Natural killer cell treated with Interleukin-12 subunit alpha and Interleukin-12 subunit beta and Interleukin-15 and Interleukin-18, amount 100 ng/mL, for 72 hours (primary cell): ENCODE data around the gene CSTF1. TPM values are rescaled to one million over a fixed set of nuclear protein-coding genes. Genes with fewer than 3 reads are reported as not detected.

Experiments
- ATAC-seq, 2 donors: fragments of 150-1000 bp; cut with Tn5 transposase in 1 of 2; sonication (Bioruptor Pico), chemical (Tn5 transposase) in 1 of 2; 2 replicates each; pipeline ENCODE4 v1.10.0; 2021
- DNase-seq: peaks from one replicate; pipeline ENCODE4 v3.0.0; 2022; ENCODE audit warnings: low spot score
- H3K27ac Mint-ChIP-seq, 2 donors: 1 replicate in 1 of 2; 2 replicates in 1 of 2; pipeline ENCODE4 v1.8.0; 2022; ENCODE audit warnings: mixed read lengths in 2 of 2, mild to moderate bottlenecking in 1 of 2, moderate library complexity in 1 of 2
- H3K27me3 Mint-ChIP-seq, 2 donors: 1 replicate in 1 of 2; 2 replicates in 1 of 2; pipeline ENCODE4 v1.8.0; 2022; ENCODE audit warnings: mixed read lengths in 2 of 2
- H3K36me3 Mint-ChIP-seq: one replicate; pipeline ENCODE4 v1.8.0; 2022; ENCODE audit warnings: mixed read lengths
- H3K4me1 Mint-ChIP-seq, 2 donors: 1 replicate in 1 of 2; 2 replicates in 1 of 2; pipeline ENCODE4 v1.8.0; 2022; ENCODE audit warnings: low read depth in 2 of 2, mixed read lengths in 2 of 2, mild to moderate bottlenecking in 1 of 2
- H3K4me3 Mint-ChIP-seq: one replicate; pipeline ENCODE4 v1.8.0; 2022; ENCODE audit warnings: mixed read lengths
- H3K9me3 Mint-ChIP-seq: 2 replicates; pipeline ENCODE4 v1.8.0; 2022; ENCODE audit warnings: mixed read lengths
- total RNA-seq, 2 donors: library from RNA; stranded (reverse); gene quantifications; one replicate each; pipeline ENCODE4 v1.2.3, GENCODE V29; 2022

CSTF1 gene
- total RNA-seq, 2 donors from 2014 or later, result 39.6 to 40.1 TPM

GRCh38 chr20:56359212-56360132 is 33.0 kb upstream of the CSTF1 start:
- Mint-ChIP-seq H3K9me3 (no peaks in the 10 kb centered on the region), H3K27me3 (no peaks in the 10 kb centered on the region), H3K4me1 (peaks cover 12% of the 10 kb centered on the region in 2 donors), H3K4me3 (peak overlapping the region; percentile 63), H3K27ac (peak overlapping the region in 1 of 2 donors; percentile 78), H3K36me3 (no peaks in the 10 kb centered on the region)
- ATAC-seq (no peak), DNase-seq (no peak)

- no peak for ATAC-seq
- Mint-ChIP-seq H3K4me1 (peaks cover 12% of the 10 kb centered on the region in 2 donors), H3K9me3 (no peaks in the 10 kb centered on the region), H3K36me3 (no peaks in the 10 kb centered on the region), H3K4me3 (peak overlapping the region; percentile 63), H3K27me3 (no peaks in the 10 kb centered on the region), H3K27ac (peak overlapping the region in 1 of 2 donors; percentile 78)
- DNase-seq, result no peak
Observed at GRCh38 chr20:56360133-56360907, 32.1 kb upstream of the CSTF1 start.

DNA sequence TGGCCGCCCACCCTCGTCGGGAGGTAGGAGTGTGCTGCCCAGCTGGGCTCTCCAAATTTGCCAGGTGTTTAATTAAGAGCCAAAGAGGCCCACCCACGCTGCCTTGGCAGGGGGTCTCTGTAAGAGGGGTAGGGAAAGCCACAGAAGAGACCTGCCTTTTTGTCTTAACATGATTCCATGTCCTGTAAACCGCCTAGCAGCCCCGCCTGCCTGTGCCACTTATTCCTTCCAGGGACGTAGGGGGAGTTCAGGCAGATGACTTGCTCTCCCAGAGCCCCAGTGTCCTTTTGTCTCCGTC is 31.6 kb upstream of the CSTF1 start:
- no peak for ATAC-seq
- Mint-ChIP-seq H3K27ac (no peak overlapping the region), H3K4me3 (no peak overlapping the region), H3K4me1 (peaks cover 12% of the 10 kb centered on the region in 2 donors), H3K27me3 (no peaks in the 10 kb centered on the region), H3K9me3 (no peaks in the 10 kb centered on the region), H3K36me3 (no peaks in the 10 kb centered on the region)
- no peak for DNase-seq

DNA sequence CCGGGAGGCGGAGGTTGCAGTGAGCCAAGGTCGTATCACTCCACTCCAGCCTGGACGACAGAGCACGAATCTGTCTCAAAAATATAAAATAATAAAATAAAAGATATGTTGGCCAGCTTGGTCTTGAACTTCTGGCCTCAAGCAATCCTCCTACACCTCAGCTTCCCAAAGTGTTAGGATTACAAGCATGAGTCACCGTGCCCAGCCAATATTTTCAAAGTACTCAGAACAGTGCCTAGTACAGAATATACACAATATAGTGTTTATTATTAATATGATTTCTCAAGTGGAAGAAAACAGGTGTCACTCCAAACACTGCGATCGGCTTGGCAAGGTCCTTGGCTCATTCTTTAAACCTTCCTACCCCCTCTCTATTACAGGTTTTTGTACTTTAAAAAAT is 30.5 kb upstream of the CSTF1 start:
- Mint-ChIP-seq H3K27ac (no peak overlapping the region), H3K4me1 (peaks cover 12% of the 10 kb centered on the region in 2 donors), H3K27me3 (no peaks in the 10 kb centered on the region), H3K4me3 (no peak overlapping the region), H3K36me3 (no peaks in the 10 kb centered on the region), H3K9me3 (no peaks in the 10 kb centered on the region)
- DNase-seq (no peak), ATAC-seq (no peak)

GRCh38 chr20:56362833-56363413 is 29.5 kb upstream of the CSTF1 start:
- Mint-ChIP-seq H3K27ac (no peak overlapping the region), H3K27me3 (no peaks in the 10 kb centered on the region), H3K9me3 (no peaks in the 10 kb centered on the region), H3K4me3 (no peak overlapping the region), H3K36me3 (no peaks in the 10 kb centered on the region), H3K4me1 (peaks cover 12% of the 10 kb centered on the region in 2 donors)
- ATAC-seq (no peak), DNase-seq (no peak)

DNA sequence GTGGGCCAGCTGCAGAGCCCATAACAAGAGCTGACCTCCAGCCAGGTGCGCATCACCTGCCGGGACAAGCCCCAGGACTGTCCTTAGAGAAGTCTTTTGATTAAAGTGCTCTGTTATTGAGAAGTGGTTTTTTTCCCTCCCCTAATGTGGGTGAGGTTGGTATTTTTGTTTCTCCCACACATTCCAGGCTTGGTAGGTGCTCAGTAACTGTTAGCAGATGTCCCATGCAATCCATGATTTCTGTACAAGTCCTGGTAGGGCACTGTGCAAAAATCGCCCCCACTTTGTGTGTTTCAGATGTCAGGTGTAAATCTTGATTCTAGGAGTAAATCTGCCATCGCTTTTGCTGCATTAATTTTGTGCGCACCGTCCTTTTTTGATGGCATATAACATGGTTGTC is 29.0 kb upstream of the CSTF1 start:
- Mint-ChIP-seq H3K27ac (no peak overlapping the region), H3K4me1 (peaks cover 12% of the 10 kb centered on the region in 2 donors), H3K4me3 (no peak overlapping the region), H3K9me3 (no peaks in the 10 kb centered on the region), H3K36me3 (no peaks in the 10 kb centered on the region), H3K27me3 (no peaks in the 10 kb centered on the region)
- ATAC-seq (no peak), DNase-seq (no peak)

DNA sequence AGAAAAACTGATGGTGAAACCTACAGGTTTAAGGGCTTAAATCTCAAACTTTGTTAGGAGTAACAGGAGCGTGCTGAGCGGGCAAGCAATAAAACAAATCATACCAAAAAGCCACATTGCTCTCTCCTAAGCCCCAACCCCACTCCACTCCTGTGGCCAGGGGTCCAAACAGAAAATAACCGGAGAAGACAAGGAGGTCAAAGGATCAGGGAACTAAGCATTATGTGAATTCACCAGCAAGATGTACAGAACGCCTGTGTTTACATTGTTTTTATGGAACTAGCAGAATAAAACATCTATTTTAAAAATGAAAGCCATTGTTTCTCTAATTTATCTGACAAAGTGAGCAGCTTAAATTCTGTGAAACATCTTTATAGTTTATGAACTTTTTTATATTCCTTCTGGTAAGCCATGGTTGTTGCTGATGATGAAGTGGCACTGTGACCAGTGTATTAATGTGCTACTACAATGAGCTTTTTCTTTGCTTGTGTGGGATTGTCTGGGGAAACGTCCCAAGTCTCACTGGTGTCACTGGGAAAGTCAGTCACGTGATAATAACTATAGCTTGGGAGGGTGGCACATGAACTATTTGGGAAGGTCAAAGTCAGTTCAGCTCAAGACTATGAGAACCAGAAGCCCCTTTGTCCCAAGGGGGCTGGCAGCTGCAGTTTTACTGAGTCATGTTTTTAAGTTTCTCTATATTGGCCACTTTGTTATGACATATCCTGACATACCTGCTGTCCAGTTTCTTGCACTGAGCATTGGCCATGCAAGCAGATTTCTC is 23.9 kb upstream of the CSTF1 start:
- Mint-ChIP-seq H3K4me3 (no peak overlapping the region), H3K27ac (no peak overlapping the region), H3K36me3 (peaks cover 13% of the 10 kb centered on the region), H3K9me3 (no peaks in the 10 kb centered on the region), H3K4me1 (peaks cover 6 to 9% of the 10 kb centered on the region in 2 donors), H3K27me3 (no peaks in the 10 kb centered on the region)
- no peak for DNase-seq
- no peak for ATAC-seq

DNA sequence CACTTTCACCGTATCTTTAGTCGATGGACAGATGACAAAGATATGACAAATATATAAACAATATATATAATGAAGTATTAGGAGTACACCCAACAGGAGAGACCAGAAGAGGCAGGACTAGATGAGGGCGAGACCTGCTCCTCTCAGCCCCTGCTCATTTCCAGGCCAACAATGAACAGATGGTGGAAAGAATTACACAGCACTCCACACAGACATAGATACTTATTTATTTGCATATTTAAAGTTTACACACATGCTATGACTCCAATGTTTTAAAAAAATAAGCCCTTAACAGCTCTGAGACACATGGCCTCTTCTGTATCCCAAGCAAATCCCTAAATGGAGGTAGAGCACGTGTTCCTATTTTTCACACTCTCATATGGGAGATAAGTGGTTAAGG is 23.3 kb upstream of the CSTF1 start:
- Mint-ChIP-seq H3K36me3 (peaks cover 13% of the 10 kb centered on the region), H3K27me3 (no peaks in the 10 kb centered on the region), H3K4me1 (peaks cover 11 to 14% of the 10 kb centered on the region in 2 donors), H3K9me3 (no peaks in the 10 kb centered on the region), H3K27ac (no peak overlapping the region), H3K4me3 (no peak overlapping the region)
- ATAC-seq (no peak), DNase-seq (no peak)

- Mint-ChIP-seq H3K27ac (no peak overlapping the region), H3K9me3 (no peaks in the 10 kb centered on the region), H3K4me1 (peaks cover 14 to 15% of the 10 kb centered on the region in 2 donors), H3K27me3 (no peaks in the 10 kb centered on the region), H3K4me3 (no peak overlapping the region), H3K36me3 (peaks cover 21% of the 10 kb centered on the region)
- no peak for DNase-seq
- ATAC-seq, result no peak
Observed at GRCh38 chr20:56371977-56372376, 20.5 kb upstream of the CSTF1 start.

DNA sequence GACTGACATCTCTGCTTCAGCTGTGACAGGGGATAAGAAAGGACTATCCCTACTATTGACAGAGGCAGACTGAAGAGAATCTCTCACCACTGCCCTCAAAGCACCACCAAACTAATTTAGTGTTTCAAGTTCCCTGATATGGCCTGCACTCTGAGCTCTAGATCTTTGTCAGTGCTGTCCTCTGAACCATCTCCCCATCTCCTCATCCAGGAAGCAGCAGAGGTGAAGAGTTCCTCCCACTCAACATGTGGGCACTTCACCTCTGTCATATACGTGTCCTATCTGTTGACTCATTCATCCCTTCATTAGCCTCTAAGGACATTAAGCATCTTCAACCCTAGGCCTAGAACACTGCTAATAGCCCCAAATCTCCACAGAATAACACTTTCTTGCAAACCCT is 19.6 kb upstream of the CSTF1 start:
- Mint-ChIP-seq H3K9me3 (no peaks in the 10 kb centered on the region), H3K36me3 (peaks cover 21% of the 10 kb centered on the region)

GRCh38 chr20:56373942-56374341 is 18.5 kb upstream of the CSTF1 start:
- Mint-ChIP-seq H3K9me3 (no peaks in the 10 kb centered on the region), H3K27ac (peak overlapping the region; percentile 15 to 57), H3K27me3 (no peaks in the 10 kb centered on the region), H3K4me3 (no peak overlapping the region), H3K36me3 (peaks cover 24% of the 10 kb centered on the region), H3K4me1 (peaks cover 14 to 15% of the 10 kb centered on the region in 2 donors)
- DNase-seq (no peak), ATAC-seq (peak; percentile 95 to 98)

More for the DNA sequence above, 19.6 kb upstream of the CSTF1 start:
- Mint-ChIP-seq H3K27me3 (no peaks in the 10 kb centered on the region), H3K4me3 (no peak overlapping the region), H3K4me1 (peaks cover 14 to 15% of the 10 kb centered on the region in 2 donors), H3K27ac (peak overlapping the region; percentile 15 to 57)
- peak; percentile 40 to 56 for ATAC-seq
- DNase-seq, result no peak

DNA sequence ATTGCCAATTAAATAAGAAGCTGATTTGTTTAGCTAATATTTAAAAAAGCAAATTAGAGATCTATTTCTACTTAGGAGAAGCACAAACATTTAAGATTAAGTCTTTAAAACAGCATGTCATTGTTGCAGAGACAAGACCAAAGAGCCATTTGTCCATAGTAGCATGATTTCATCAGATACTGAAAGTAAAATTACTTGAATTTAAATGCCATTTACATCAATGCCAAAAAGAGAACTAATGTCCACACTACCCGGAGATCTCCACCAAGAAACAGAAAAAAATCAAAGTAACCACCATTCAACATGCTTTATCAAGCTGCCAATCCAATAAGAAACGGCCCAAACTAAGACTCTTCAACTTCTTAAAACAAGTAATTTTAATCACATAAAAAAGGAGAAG is 16.1 kb upstream of the CSTF1 start:
- Mint-ChIP-seq H3K36me3 (peaks cover 21% of the 10 kb centered on the region), H3K27me3 (no peaks in the 10 kb centered on the region), H3K9me3 (no peaks in the 10 kb centered on the region), H3K4me1 (peaks cover 14 to 15% of the 10 kb centered on the region in 2 donors), H3K4me3 (no peak overlapping the region), H3K27ac (peak overlapping the region; percentile 16 to 17)
- DNase-seq (no peak), ATAC-seq (no peak)

- peaks cover 20% of the 10 kb centered on the region for H3K36me3 Mint-ChIP-seq
- no peak for DNase-seq
- no peaks in the 10 kb centered on the region for H3K27me3 Mint-ChIP-seq
- H3K4me1 Mint-ChIP-seq, result peaks cover 7 to 9% of the 10 kb centered on the region in 2 donors
- H3K9me3 Mint-ChIP-seq, result no peaks in the 10 kb centered on the region
- H3K4me3 Mint-ChIP-seq, result no peak overlapping the region
- no peak overlapping the region for H3K27ac Mint-ChIP-seq
- no peak for ATAC-seq
Observed at GRCh38 chr20:56378386-56378785, 14.1 kb upstream of the CSTF1 start.
